ENCODE results near the gene MAPKAPK2.

DNA sequence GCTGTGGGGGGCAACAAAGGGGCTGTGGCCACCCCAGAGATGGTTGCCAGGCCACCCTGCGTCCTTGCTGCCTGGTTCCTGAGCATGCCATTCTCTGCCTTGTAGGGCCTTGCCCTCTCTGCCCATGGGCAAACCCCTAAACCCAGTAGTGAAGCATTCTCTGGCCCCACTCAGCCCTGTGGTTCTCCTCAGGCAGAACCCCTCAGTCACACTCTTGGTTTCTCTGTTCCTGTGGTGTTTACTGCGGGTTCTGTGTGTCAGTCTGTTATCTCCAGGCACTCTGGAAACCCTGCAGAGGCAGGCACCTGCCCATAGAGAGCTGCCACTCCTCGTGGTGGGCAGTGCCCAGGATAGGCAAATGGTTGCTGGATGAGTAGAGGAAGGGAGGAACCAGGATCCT is 44.8 kb downstream of the MAPKAPK2 start:
- TF ChIP-seq, protein P1, sequence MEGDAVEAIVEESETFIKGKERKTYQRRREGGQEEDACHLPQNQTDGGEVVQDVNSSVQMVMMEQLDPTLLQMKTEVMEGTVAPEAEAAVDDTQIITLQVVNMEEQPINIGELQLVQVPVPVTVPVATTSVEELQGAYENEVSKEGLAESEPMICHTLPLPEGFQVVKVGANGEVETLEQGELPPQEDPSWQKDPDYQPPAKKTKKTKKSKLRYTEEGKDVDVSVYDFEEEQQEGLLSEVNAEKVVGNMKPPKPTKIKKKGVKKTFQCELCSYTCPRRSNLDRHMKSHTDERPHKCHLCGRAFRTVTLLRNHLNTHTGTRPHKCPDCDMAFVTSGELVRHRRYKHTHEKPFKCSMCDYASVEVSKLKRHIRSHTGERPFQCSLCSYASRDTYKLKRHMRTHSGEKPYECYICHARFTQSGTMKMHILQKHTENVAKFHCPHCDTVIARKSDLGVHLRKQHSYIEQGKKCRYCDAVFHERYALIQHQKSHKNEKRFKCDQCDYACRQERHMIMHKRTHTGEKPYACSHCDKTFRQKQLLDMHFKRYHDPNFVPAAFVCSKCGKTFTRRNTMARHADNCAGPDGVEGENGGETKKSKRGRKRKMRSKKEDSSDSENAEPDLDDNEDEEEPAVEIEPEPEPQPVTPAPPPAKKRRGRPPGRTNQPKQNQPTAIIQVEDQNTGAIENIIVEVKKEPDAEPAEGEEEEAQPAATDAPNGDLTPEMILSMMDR (IDR thresholded peaks at IDR 0.05; ENCODE audit: poor library complexity) = no peak
- no peak for TF ChIP-seq EZH2phosphoT487 (IDR thresholded peaks at IDR 0.05; ENCODE audit: low read depth, severe bottlenecking, unreplicated experiment)

Data from hepatocyte (in vitro differentiated cells).